ENCODE results near the gene SF3A2.

Gene SF3A2

GRCh38 chr19:2242816-2243215 is 6.2 kb downstream of the SF3A2 start:
- no peak for DNase-seq

DNA sequence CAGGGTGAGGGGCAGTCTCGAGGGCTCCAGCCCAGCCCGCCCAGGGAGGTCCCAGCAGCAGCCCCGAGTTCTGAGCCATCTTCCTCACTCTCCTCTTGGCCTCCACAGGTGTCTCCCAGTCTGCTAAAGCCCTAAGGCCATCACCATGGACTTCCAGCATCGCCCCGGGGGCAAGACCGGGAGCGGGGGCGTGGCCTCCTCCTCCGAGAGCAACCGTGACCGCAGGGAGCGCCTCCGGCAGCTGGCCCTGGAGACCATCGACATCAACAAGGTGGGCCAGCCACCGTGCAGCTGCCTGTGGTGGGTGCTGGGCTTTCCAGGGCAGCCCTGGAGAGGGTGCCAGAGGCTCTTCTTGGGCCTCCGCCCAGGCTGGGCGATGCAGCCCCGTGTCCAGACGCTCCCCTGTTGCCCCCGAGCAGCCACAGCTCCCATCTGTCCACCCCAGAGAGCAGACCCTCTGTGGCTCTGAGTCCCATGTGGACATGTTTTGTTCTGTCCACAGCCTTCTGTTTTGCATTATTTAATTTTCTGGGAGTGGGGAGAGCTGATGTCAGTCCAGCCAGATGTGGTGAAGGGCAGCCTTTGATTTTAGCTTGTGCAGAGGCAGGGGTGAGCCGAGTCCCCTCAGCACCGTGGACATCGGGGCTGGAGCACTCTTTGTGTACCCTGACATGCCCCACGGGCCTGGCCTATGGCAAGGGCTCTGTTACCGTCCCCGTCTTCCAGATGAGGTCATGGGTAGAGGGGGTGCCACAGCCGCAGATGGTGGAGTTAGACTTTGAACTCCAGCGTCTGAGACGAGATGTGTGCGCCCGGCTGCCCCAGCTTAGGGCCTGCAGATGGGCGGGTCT is 6.9 kb downstream of the SF3A2 start:
- DNase-seq, result no peak

- DNase-seq, result no peak
Observed at GRCh38 chr19:2244125-2244411, 7.4 kb downstream of the SF3A2 start.

DNA sequence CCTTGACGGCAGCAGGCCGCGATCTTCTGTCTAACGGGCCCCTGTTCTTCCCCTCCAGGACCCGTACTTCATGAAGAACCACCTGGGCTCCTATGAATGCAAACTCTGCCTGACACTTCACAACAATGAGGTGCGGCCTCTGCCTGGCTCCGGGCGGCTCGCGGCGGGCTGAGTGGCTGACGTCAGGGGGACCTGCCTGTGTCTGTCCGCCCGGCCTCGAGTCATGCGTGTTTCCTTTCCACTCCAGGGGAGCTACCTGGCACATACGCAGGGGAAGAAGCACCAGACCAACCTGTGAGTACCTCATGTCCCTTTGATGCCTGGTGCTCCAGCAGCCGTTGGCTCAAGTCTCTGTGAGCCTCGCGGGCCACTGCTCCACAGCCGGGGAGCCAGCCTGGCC is 7.9 kb downstream of the SF3A2 start:
- no peak for DNase-seq

DNA sequence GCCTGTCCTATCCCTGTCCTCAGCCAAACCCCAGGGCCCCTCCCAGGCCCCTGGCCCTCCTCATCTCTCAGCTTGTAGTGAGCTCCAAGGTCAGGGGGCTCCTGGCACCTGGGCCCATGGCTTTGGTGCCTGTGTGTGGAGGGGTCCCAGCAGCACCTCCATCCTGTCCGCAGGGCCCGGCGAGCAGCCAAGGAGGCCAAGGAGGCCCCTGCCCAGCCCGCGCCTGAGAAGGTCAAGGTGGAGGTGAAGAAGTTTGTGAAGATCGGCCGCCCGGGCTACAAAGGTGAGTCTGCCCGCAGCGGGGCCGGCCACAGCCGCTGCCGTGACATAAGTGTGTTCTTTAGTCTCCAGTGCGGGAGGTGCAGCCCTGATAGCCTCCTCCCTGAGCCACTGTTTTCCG is 8.6 kb downstream of the SF3A2 start:
- no peak for DNase-seq

DNA sequence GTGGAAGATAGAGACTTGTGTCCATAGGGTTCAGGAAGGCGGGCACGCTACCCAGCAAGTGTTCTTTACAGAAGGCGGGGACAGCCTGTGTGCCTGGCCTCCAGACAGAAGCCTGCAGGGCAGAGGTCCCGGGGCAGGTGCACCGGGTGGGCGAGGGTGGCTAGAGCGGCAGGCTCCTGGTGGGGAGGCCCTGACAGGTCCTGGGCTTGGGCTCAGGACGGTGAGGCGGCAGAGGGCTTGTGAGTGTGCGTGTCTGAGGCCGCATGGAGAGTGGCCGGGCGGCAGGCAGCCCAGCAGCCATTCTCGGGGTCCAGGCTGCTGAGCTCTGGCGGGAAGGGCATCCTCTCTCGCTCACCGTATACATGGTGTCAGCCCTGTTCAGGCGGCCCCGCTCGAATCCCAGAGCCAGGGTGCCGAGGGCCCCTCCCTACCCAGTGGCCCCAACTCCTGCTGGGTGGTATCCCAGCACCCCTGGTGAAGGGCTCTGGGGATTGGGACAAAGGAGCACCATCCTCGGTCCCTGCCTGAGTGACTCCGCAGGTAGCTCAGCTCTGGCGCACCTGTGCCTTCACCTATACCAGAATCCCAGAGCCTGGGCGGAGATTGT is 9.5 kb downstream of the SF3A2 start:
- no peak for DNase-seq

DNA sequence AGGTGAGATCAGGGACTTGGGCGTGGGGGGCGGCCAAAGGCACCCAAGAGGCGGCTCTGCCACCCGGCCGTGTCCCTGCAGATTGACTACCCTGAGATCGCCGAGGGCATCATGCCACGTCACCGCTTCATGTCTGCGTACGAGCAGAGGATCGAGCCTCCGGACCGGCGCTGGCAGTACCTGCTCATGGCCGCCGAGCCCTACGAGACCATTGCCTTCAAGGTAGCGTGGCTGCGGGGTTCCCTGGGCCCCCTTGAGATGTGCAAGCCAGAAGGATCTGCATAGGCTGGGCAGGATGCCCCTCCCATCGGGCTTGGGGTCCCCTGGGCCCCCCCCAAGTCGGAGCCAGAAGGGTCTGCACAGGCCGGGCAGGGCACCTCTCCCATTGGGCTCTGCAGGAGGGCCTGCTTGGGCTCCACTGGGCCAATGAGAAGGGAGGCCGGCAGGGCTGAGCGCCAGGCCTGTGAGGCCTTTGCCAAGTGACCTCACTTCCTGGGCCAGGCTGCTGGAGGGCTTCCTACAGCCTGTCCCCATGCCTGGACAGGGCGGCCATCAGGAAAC is 10.3 kb downstream of the SF3A2 start:
- DNase-seq, result no peak

GRCh38 chr19:2247433-2248101 is 10.9 kb downstream of the SF3A2 start:
- no peak for DNase-seq

DNA sequence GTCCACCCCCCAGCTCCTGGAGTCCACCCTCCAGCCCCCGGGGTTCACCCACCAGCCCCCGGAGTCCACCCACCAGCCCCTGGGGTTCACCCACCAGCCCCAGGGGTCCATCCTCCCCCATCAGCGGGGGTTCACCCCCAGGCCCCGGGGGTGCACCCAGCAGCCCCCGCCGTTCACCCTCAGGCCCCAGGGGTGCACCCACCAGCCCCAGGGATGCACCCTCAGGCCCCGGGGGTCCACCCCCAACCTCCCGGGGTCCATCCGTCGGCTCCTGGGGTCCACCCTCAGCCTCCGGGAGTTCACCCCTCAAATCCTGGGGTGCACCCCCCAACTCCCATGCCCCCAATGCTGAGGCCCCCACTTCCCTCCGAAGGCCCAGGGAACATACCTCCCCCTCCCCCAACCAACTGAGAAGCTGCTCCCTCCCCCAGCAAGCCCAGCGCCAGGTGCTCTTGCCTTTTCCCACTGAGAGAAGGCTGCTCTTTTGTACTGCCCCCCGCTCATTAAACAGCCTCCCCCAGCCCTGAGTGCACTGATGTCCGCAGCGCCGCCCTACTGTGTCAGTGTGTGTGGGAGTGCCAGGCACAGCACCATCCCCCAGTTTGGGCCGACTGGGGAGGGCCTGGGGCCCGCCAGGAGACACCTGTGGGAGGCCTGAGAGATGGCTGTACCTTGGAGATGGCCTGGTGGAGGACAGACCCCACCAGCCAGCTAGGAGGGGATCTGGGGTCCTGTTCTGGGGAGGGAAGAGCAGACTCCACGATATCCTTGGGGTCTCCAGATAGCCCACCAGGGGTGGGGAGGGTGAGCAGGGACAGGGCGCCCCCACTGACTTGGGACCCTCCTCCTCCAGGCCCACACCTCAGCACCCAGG is 11.7 kb downstream of the SF3A2 start:
- DNase-seq, result no peak

DNA sequence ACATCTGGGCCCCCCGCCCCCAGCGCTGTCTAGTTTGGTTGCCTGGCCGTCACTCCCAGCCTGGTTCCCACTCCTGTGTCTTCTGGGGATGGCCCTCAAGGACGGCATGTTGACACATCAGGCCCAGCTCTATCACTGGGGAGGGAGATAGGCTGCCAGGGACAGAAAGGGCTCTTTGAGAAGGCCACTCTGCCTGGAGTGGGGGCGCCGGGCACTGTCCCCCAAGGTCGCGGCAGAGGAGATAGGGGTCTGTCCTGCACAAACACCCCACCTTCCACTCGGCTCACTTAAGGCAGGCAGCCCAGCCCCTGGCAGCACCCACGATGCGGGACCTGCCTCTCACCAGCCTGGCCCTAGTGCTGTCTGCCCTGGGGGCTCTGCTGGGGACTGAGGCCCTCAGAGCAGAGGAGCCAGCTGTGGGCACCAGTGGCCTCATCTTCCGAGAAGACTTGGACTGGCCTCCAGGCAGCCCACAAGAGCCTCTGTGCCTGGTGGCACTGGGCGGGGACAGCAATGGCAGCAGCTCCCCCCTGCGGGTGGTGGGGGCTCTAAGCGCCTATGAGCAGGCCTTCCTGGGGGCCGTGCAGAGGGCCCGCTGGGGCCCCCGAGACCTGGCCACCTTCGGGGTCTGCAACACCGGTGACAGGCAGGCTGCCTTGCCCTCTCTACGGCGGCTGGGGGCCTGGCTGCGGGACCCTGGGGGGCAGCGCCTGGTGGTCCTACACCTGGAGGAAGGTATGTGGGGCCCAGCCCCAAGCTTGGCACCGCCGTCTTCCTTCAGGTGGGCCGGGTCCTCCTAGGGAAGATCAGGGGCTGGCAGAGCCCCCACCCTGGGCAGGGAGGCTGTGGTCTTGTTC is 12.6 kb downstream of the SF3A2 start, which contains the start of gene AMH:
AMH (plus strand) TSS at position 314 of the 857 bp plus-strand sequence; CDS start at position 324, 10 bp downstream.
- no peak for DNase-seq

GRCh38 chr19:2249880-2250765 is 13.5 kb downstream of the SF3A2 start:
- DNase-seq, result peak; percentile 55

DNA sequence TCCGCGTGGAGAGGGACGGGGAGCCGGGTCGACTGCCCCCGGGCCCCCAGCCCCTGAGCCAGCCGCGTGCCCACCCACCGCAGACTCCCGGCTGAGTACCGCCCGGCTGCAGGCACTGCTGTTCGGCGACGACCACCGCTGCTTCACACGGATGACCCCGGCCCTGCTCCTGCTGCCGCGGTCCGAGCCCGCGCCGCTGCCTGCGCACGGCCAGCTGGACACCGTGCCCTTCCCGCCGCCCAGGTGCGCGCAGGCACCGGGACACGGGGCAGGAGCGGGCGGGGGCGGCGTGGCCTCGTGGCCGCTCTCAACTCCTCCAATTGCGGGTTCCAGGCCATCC is 14.1 kb downstream of the SF3A2 start:
- DNase-seq, result no peak

DNA sequence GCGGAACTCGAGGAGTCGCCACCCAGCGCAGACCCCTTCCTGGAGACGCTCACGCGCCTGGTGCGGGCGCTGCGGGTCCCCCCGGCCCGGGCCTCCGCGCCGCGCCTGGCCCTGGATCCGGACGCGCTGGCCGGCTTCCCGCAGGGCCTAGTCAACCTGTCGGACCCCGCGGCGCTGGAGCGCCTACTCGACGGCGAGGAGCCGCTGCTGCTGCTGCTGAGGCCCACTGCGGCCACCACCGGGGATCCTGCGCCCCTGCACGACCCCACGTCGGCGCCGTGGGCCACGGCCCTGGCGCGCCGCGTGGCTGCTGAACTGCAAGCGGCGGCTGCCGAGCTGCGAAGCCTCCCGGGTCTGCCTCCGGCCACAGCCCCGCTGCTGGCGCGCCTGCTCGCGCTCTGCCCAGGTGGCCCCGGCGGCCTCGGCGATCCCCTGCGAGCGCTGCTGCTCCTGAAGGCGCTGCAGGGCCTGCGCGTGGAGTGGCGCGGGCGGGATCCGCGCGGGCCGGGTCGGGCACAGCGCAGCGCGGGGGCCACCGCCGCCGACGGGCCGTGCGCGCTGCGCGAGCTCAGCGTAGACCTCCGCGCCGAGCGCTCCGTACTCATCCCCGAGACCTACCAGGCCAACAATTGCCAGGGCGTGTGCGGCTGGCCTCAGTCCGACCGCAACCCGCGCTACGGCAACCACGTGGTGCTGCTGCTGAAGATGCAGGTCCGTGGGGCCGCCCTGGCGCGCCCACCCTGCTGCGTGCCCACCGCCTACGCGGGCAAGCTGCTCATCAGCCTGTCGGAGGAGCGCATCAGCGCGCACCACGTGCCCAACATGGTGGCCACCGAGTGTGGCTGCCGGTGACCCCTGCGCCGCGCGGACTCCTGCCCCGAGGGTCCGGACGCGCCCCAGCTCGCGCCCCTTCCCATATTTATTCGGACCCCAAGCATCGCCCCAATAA is 14.8 kb downstream of the SF3A2 start:
- DNase-seq, result peak; percentile 72

DNA sequence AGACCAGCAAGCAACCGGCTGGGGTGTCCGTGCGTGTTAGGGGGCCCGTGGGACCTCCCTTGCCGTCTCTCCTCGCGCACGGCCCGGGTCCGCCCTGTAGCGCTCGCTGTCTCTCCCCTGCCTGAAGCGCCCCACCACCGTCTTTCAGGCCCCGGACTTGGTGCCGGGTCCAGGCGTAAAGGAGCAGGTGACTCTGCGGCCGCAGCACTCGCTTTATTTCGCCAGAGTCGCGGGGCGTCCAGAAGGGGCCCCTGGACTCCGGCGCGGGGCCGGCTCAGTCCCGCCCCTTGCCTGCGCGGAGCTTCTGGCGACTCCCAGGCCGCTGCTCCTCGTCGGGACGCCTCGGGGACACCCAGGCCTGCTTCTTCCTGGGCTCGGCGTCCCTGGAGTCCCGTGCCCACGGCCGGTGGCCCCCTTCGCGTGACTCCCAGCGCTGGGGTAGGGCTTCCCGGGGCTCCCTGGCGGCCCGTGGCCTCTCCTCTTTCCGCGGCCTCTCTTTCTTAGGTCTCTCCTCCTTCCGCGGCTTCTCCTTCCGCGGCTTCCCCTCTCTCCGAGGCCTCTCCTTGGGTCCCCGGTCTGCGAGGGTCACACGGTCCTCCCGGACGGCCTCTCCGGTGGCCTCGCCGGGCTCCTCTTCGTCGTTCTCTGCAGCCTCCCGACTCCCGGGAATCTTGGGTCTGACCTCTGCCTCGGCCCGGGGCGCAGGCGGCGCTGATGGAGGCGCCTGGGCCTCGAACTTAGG is 15.6 kb downstream of the SF3A2 start:
- peak; percentile 56 for DNase-seq

- no peak for DNase-seq
Observed at GRCh38 chr19:2252797-2253105, 16.1 kb downstream of the SF3A2 start.

DNA sequence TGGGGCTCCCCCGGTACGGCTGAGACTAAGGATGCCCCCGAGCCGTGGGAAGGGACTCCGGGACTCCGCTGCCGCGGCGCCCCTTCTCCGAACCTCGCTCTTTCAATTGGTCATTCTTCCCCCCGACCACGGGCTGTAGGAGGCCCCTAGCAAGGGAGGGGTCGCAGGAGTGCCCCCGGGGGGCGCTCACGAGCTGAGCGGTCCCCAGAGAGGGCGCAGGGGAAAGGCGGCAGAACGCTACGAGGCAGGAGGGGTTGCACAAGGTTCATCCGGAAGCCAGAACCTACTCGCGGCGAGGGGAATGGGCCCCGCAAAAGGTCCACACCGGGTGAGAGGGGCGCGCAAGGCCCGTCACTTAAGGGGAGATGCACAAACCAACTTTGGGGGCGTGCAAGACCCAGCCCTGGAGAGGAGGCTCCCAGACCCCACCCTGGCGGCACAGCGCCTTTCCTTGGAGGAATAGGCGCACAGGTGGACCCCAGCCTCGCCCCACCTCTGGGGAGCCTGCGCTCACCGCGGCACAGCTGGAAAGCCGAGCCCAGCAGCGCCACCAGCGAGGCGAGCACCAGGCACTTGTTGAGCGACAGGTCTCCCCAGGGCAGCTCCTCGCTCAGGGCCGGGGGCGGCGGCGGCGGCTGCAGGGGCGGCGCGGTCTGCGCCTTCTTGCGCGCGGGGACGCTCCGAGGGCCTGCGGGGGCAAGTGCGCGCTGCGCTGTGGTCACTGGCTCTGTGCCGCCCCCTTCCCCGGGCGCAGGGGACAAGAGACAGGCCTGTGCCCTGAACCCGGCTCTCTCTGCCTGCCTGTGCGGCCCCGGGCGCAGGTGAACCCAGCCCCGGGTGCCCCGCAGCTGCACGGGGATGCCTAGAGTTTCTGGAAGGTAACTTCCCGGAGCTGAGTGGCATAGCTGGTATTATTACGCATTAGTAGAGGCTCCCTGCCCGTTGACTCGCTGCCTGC is 16.8 kb downstream of the SF3A2 start:
- DNase-seq, result no peak

GRCh38 chr19:2254064-2254872 is 17.6 kb downstream of the SF3A2 start:
- DNase-seq, result peak; percentile 61

Measured in retina (tissue), 1 donor.